Nucleus accumbens (tissue), 56 donors: ENCODE measurements around the gene SRRM1.
"Not testable (repeated sequence)": the region's sequence is repeated elsewhere in the genome, so short reads cannot be mapped to it uniquely, and the experiment has no call there.

Experiments
- DNase-seq, 56 donors: peaks; one replicate each; lab custom pipeline; 2025; lab: John Stamatoyannopoulos, UW

Gene SRRM1

GRCh38 chr1:24693827-24694379 lies 50.8 kb downstream of the SRRM1 start:
- DNase-seq: no peak

- DNase-seq: no peak
Observed at GRCh38 chr1:24694380-24694843, 51.3 kb downstream of the SRRM1 start.

- DNase-seq: no peak
Observed at GRCh38 chr1:24695202-24695974, 52.3 kb downstream of the SRRM1 start.

GRCh38 chr1:24696041-24696755 lies 53.1 kb downstream of the SRRM1 start:
- DNase-seq: no peak

- DNase-seq: no peak
Observed at GRCh38 chr1:24696756-24697330, 53.7 kb downstream of the SRRM1 start.

GRCh38 chr1:24697453-24698001 lies 54.4 kb downstream of the SRRM1 start:
- not testable (repeated sequence) for DNase-seq

- not testable (repeated sequence) for DNase-seq
Observed at GRCh38 chr1:24698326-24698725, 55.2 kb downstream of the SRRM1 start.

- DNase-seq: no peak
Observed at GRCh38 chr1:24699628-24700027, 56.5 kb downstream of the SRRM1 start.

GRCh38 chr1:24702511-24703293 lies 59.6 kb downstream of the SRRM1 start:
- DNase-seq: no peak

- peak in 46 of 56 donors; percentile 8 to 76 (median 56) for DNase-seq
Observed at GRCh38 chr1:24704411-24705259, 61.5 kb downstream of the SRRM1 start.

GRCh38 chr1:24705260-24706073 lies 62.4 kb downstream of the SRRM1 start:
- DNase-seq: peak in 54 of 56 donors; percentile 20 to 87 (median 70)

- DNase-seq: not testable (repeated sequence)
Observed at GRCh38 chr1:24706074-24706389, 62.9 kb downstream of the SRRM1 start.

GRCh38 chr1:24707687-24708086 lies 64.6 kb downstream of the SRRM1 start:
- DNase-seq: no peak

- no peak for DNase-seq
Observed at GRCh38 chr1:24708938-24709337, 65.8 kb downstream of the SRRM1 start.

- no peak for DNase-seq
Observed at GRCh38 chr1:24709791-24710441, 66.8 kb downstream of the SRRM1 start.

GRCh38 chr1:24711329-24711728 lies 68.2 kb downstream of the SRRM1 start:
- DNase-seq: no peak

- DNase-seq: no peak
Observed at GRCh38 chr1:24713176-24713575, 70.1 kb downstream of the SRRM1 start.

GRCh38 chr1:24713736-24714135 lies 70.6 kb downstream of the SRRM1 start:
- DNase-seq: no peak
